Stimulated activated CD8-positive, alpha-beta memory T cell treated with anti-CD3 and anti-CD28 coated beads, Interleukin-15, amount 100 ng/mL, for 48 hours (primary cell): Measurements from ENCODE around the gene SLX9.
"Not testable (repeated sequence)": the region's sequence is repeated elsewhere in the genome, so short reads cannot be mapped to it uniquely, and the experiment has no call there.

Source experiments
- DNase-seq, 2 donors: peaks; one replicate each; pipeline ENCODE4 v3.0.0-alpha.2; 2020; ENCODE audit warnings: low read depth in 2 of 2

Gene SLX9

GRCh38 chr21:44916965-44917364 lies 22.9 kb upstream of the SLX9 start:
- no peak for DNase-seq

DNA sequence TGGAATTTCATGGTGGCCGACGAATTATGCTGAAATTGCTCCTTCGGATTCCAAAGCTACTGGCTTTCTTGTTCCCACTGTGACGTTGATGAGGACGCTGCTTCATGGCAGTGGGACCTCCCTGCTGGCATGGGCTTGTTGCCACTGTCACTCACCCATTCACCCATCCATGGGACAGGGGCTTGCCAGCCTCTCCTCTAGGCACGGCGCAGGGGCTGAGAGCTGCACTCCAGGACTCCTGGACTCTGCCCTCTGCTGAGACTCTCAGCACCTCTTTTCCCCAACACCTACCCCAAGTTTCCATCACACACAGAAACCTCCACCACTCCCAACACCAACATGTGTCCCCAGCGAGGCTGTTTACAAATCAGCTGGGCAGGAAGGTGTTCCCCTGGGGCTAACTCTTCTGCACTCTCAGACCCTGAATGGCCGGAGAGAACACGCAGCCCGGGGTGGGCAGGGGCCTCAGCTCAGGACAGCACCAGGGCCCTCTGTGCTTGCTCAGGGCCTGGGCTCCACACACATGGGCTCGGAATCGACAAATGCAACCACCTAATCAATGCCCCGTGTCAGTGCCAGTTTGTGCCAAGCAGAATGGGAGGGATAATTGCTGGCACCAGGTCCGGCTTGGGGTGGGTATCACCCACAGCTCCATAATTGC lies 22.3 kb upstream of the SLX9 start:
- DNase-seq: no peak

- no peak for DNase-seq
Observed at GRCh38 chr21:44918107-44918470, 21.7 kb upstream of the SLX9 start.

DNA sequence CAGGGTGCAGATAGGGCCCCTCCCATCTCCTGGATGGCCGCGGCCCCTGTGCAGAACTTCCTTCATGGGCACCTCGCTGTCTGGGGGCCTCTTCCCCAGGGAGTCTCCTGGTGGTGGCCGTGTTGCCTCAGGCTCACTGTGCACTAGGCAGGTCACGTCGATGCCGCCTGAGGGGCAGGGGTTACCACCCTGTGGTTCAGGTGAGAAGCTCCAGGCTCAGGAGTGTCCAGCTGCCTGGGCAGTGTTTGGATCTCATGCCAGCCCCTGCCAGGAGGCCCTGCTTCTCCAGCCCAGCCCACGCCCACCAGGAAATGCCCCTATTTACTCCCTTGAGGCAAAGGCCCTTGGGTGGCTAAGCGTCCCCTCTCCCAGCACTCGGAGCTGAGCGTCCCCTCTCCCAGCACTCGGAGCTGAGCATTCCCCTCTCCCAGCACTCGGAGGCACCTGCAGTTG lies 21.2 kb upstream of the SLX9 start:
- no peak for DNase-seq

DNA sequence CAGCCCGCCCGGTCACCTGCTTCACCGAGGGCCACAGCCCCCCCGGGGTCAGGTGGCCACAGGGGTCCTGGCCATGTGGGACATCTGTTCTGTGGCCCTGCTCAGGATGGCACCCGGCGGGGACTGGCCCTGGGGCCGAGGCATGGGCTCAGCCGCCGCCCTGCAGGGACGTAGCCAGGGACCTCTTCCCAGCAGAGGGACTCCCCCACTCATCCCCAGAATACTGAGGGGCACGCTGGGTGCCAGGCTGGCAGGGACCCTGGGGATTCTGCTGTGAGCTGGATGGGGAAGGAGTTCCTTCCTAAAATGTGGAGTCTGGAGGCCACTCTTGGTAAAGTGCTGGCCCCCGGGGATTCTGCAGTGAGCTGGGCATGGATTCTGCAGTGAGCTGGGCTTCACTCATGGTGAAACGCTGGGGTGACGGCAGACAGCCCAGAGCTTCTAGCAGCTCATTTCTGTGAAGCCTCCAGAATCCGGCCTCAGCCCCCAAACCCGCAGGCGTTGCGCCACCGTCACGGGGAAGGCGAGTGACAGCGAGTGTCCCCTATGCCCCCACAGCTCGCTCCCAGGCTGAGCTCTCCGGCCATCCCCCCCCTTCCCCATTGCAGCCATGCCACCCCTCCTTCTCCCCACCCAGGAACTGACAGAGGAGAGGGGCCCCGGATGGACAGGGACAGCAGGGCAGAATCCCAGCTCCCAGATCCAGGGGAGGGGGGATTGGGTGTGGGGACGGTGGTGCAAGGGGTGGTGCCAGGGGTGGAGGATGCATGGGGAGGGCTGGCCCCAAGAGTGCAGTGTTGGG lies 20.5 kb upstream of the SLX9 start:
- peak in 1 of 2 donors; percentile 32 for DNase-seq

DNA sequence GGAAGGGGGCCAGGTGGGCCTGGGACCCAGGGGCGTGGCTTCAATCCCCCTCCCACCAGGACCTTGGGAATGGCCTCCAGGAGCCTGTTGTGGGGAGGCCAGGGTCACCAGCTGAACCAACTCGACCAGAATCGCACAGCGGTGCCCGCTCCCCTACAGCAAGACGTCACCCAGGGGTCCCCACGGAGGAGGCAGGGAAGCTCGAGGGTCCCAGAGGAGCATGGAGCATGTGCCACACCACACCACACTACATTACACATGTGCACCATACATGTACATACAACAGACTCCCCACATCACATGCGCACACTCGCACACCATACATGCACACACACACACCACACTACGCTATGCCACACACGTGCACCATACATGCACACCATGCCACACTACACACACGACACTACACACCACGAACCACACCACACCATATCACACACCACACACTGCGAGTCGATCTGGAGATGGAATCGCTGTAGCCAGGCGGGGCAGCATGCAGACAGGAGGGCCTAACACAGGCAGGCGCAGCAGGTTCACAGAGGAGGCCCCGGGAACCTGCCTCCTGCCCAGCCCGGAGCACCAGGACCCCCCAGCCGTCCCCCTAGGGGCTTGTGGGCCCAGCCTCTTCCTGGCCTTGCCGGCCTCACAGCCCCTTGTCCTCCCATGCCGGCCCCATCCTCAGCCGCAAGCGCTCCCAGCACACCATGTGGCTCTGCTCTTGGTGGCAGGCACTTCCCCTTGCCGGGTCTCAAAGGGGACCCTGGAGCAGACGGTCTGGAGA lies 19.7 kb upstream of the SLX9 start:
- DNase-seq: no peak

- DNase-seq: peak; percentile 57 to 67
Observed at GRCh38 chr21:44920694-44921604, 18.9 kb upstream of the SLX9 start, which contains the start of gene ITGB2. TSS of gene ITGB2 (minus strand) at chr21:44920899. CDS start at chr21:44910782, 10,117 bp downstream.

- DNase-seq: no peak
Observed at GRCh38 chr21:44921928-44922327, 17.9 kb upstream of the SLX9 start.

- DNase-seq: no peak
Observed at GRCh38 chr21:44923480-44924084, 16.2 kb upstream of the SLX9 start.

GRCh38 chr21:44924606-44925377 lies 15.0 kb upstream of the SLX9 start:
- no peak for DNase-seq

GRCh38 chr21:44925378-44925755 lies 14.5 kb upstream of the SLX9 start:
- no peak for DNase-seq

DNA sequence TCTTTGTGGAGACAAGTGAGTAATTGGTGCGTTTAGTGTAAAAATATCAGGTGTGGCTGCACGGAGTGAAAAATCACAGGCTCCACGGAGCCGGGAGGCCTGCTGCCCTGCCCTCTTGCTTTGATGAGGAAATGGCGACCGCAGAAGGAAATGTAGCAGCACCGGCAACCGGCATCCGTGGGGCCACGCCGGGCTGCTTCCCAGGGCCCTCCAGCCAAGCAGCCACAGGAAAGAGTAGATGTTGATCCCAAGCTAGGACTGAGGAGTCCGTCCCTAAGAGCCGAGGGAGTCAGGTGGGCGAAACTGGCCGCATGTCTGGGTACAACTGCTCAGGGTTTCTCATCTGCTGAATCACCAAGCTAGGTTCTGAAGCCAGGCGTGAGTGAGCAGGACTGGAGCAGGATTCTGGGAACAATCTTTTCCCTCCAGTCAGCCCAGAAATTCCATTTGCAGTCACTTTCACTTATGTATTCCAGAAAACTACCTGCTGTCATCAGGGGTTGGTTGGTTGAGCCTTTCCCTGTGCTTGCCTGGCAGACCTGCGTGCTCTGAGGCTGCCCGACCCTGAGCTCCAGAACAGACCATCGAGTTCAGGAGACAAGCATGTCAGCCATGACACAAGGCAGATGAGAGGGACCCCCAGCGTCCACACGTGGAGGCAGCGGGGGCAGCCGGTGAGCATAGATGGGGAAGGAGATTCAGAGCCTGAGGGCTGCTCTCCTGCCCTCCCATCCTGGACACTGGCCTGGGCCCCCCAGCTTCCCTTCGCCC lies 13.3 kb upstream of the SLX9 start:
- DNase-seq: no peak

DNA sequence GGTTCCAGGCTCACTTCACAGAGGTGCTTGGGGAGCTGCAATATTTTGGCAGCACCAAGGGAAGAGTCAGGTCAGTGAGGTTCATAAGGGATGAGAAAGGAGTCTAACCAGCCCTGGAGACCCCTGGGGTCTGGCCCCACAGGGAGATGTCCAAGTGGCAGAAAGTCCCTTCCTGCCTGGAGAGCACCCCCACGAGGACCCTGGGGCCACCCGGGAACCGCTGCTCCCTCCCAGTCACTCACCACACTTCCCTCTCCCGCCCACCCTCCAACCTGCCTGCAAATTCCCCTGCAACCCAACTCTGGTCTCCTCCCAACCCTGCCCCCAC lies 12.6 kb upstream of the SLX9 start:
- no peak for DNase-seq

- DNase-seq: peak; percentile 87 to 89
Observed at GRCh38 chr21:44927587-44928461, 12.0 kb upstream of the SLX9 start.

- not testable (repeated sequence) for DNase-seq
Observed at GRCh38 chr21:44928500-44929241, 11.2 kb upstream of the SLX9 start.

DNA sequence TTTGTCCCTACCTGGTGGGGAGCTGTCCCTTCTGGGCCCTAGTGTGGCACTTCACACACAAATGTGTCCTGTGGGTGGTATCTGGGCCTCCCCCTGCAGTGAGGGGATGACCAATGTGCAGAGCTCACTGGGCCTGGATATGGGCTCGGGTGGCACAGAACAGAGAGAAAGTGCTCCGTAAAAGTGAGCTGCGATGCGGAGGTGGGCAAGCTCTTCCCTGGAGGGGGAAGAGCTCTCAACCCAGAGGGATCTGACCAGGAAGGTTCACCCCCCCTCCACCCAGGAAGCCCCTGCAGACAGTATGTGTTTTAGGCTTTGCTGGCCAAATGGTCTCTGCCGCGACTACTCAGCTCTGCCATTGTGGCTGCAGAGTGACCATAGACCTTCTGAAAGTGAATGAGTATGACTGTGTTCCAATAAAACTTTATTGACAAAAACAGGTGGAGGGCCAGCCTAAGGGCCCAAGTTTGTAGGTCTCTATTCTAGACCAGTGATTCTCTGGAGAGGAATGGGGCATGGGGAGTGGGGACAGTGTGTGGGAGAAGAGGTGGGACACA lies 10.5 kb upstream of the SLX9 start:
- no peak for DNase-seq

- DNase-seq: no peak
Observed at GRCh38 chr21:44929799-44930542, 9.9 kb upstream of the SLX9 start.
